HG03469 (cell line): ENCODE measurements around the gene CLDN24.

Experiments
- ATAC-seq: cut with Tn5 transposase; IDR thresholded peaks from one replicate; pipeline ENCODE4 v1.9.1; 2021; ENCODE audit warnings: mild to moderate bottlenecking, moderate library complexity, moderate number of reproducible peaks; ENCODE audit not compliant: unreplicated experiment

The CLDN24 gene

DNA sequence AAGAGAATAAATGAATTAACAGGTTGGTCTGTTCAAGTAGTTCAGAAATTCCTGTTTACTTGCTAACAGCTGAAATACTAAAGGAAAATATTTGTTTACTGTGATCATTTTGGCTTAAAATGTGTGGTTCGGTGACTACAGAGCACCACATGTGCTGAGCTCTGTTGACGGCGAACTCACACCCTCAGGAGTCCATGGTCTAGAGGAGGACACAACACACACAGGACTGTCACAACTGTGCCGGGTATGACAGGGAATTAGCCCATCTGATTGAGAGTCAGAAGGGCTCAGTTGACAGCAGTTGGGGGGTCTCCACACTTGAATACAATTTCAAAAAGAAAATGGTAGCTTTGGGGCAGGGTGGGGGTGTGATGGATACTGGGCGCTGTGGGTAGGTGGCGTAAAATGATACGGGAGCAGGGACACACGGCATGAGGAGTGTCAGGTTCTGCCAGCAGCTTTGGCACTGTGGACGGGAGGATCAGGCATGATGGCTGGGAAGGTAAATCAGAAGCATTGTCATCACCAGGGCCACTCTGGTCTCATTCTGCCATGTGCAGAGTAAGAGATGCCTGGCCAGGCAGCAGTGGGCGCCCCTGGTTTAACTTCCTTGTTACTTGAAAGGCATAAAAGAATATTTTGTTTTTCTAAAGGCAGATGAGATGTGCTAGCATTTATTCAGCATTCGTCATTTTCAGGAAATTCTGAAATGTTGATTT is 35.5 kb downstream of the CLDN24 start:
- no peak for ATAC-seq

DNA sequence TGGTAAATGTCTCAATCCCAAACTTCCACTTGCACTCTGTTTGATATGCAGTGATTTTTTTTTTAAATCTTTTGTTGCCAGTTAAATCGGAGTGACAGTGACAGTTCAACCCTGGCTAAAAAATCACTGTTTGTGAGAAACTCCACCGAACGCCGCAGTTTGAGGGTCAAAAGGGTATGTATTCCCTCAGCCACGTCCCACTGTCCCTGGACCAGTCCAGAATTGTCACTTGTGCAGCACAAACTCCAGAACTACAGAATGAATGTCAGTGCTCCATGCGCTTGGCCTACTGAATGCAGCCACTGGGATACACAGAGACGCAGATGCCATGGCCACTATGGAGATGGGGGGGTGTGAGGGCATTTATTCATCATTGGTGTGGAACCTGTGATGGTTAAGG is 36.3 kb downstream of the CLDN24 start:
- ATAC-seq: no peak

DNA sequence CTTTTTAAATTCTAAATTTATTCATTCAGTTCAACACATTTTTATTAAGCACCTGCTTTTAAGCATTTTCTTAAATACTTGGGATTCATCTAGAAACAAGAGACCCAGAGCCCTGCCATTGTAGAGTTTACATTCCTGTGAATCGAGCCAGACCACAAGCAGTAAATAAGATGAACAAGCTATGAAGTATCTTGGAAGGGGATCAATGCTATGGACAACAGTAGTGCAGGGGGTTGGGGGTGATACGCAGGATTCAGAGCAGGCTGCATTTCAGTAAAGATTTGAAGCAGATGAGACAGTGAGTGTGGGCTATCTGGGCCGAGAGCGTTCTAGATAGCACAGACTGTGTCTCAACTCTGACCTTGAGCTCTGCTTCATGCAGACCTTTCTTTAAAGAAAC is 37.3 kb downstream of the CLDN24 start:
- no peak for ATAC-seq

DNA sequence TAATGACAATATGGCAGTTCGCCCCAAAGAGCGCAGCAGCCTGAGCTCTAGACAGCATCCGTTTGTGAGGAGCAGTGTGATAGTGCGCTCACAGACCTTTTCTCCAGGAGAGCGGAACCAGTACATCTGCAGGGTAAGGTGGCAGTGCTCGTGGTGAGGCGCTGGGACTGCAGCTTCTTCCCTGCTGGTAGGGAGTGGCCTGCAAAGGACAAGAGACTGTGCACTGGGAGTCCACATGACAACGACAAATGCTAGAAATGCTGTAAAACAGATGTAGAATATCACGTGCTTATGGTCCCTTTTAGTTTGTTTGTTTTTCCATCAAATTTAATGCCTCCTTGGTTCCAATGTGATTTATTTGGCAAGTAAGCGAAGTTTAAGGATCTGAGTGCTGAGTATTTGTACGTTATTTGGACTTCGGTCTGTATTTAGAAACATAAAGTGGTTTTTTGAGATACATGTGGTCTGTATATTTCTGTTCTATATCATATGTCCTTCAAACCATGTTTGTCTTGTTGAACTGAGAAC is 37.9 kb downstream of the CLDN24 start:
- no peak for ATAC-seq

DNA sequence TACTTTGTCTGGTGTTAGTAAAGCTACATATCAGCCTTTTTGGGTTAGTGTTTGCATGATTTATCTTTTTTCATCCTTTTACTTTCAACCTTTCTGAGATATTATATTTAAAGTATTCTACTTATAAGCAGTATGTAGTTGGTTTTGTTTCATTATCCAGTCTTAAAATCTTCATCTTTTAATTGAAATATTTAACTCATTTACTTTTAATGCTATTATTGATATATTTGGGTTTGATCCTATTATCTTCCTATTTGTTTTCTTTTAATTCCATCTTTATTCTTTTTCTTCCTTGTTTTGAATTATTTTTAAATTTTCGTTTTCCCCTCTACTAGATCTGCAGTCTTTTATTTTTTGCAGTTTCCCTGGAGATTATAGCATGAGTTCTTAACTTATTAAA is 46.1 kb downstream of the CLDN24 start:
- ATAC-seq: no peak

DNA sequence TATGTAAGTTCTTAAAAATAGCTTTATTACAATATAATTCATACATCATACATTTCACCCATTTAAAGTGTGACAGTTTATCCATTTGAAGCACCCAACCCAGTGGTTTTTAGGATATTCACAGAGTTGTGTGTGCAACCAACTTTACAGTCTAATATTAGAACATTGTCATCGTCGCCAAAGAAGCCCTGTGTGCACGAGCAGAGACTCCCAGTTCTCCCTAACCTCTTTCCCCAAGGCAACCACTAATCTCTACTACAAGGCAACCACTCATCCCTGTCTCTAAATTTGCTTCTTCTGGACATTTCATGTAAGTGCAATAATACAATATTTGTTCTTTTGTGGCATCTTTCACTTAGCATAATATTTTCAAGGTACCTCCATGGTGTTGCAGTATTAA is 49.8 kb downstream of the CLDN24 start:
- ATAC-seq: no peak
